HepG2 (cell line): Measurements from ENCODE around the gene CCDC157. TPM values are rescaled to one million over a fixed set of nuclear protein-coding genes. Genes with fewer than 3 reads are reported as not detected.

Experiments used
- ATAC-seq: fragments of 200-7000 bp; cut with Tn5 transposase; 3 replicates; pipeline ENCODE4 v1.9.1; 2020; ENCODE audit warnings: mild to moderate bottlenecking, moderate library complexity
- BruUV-seq: library from RNA; stranded (reverse); fragments of 400-500 nt; replicated peaks from 2 replicates; lab custom pipeline; 2021; lab: Mats Ljungman, UMichigan
- CTCF ChIA-PET: fragments of 300-600 bp; formaldehyde crosslinking; extraction: SDS; loops from one replicate; lab custom pipeline; 2021; ENCODE audit warnings: low total read pairs, inconsistent platforms, low intra/inter-chr PET ratio; lab: Yijun Ruan, JAX
- POLR2A ChIA-PET: fragments of 350-600 bp; sonication (Branson Sonifier 250); formaldehyde crosslinking; loops from one replicate; lab custom pipeline; 2020; ENCODE audit warnings: antibody characterized with exemption, inconsistent platforms; lab: Yijun Ruan, JAX
- DNase-seq: peaks from one replicate; pipeline ENCODE4 v3.0.0-alpha.2; 2015; ENCODE audit warnings: low spot score
- FAIRE-seq: peaks from 3 replicates; lab custom pipeline; 2011; peaks lifted over from hg19 to GRCh38; lab: Jason Lieb, UNC
- H2AFZ ChIP-seq: one replicate; pipeline ENCODE4 v1.6.1; 2011; ENCODE audit warnings: low read length, inconsistent platforms
- H3K27ac ChIP-seq: fragments of 300-600 bp; 3 replicates; pipeline ENCODE4 v1.8.0; 2011; ENCODE audit warnings: mixed run types, mild to moderate bottlenecking, mixed read lengths, low read length, inconsistent platforms; ENCODE audit not compliant: insufficient read depth; ENCODE audit errors: extremely low read length
- H3K27me3 ChIP-seq, 2 experiments: fragments of 200-600 bp in 1 of 2; 2 replicates in 1 of 2; 3 replicates in 1 of 2; pipeline versions ENCODE4 v1.6.0 to v1.8.0; 2011; ENCODE audit warnings: low read length in 2 of 2, mild to moderate bottlenecking in 2 of 2, moderate library complexity in 2 of 2, inconsistent platforms in 1 of 2; ENCODE audit not compliant: insufficient read depth in 2 of 2, control insufficient read depth in 1 of 2
- H3K36me3 ChIP-seq, 2 experiments: fragments of 200-600 bp in 1 of 2; replicated peaks in 1 of 2; 2 replicates in 1 of 2; 3 replicates in 1 of 2; pipeline versions ENCODE4 v1.5.1 to v1.8.0; 2011; ENCODE audit warnings: low read length in 2 of 2, inconsistent platforms in 1 of 2; ENCODE audit not compliant: insufficient read depth in 2 of 2, control insufficient read depth in 1 of 2
- H3K4me1 ChIP-seq: 2 replicates; pipeline ENCODE4 v1.5.1; 2012; ENCODE audit warnings: low read length, inconsistent platforms; ENCODE audit not compliant: insufficient read depth
- H3K4me2 ChIP-seq: 2 replicates; pipeline ENCODE4 v1.6.0; 2011; ENCODE audit warnings: low read depth, low read length, inconsistent platforms
- H3K4me3 ChIP-seq, 3 experiments: fragments of 200-600 bp in 1 of 3; sonication (generic), shearing (Covaris generic) in 1 of 3; replicated peaks in 1 of 3; 2 replicates each; pipeline ENCODE4 v1.5.1; 2011 to 2016; ENCODE audit warnings: low read length in 3 of 3, inconsistent platforms in 2 of 3, low read depth in 2 of 3, mild to moderate bottlenecking in 2 of 3, control low read depth in 1 of 3, mixed read lengths in 1 of 3; ENCODE audit not compliant: insufficient read depth in 1 of 3
- H3K79me2 ChIP-seq: one replicate; pipeline ENCODE4 v1.6.1; 2011; ENCODE audit warnings: low read length, inconsistent platforms; ENCODE audit not compliant: insufficient read depth
- H3K9ac ChIP-seq: 2 replicates; pipeline ENCODE4 v1.6.0; 2011; ENCODE audit warnings: mild to moderate bottlenecking, low read depth, low read length, inconsistent platforms; ENCODE audit not compliant: insufficient read depth
- H3K9me3 ChIP-seq: 2 replicates; pipeline ENCODE4 v1.5.1; 2012; ENCODE audit warnings: mild to moderate bottlenecking, low read length
- H4K20me1 ChIP-seq: 2 replicates; pipeline ENCODE4 v1.6.0; 2011; ENCODE audit warnings: inconsistent platforms, mild to moderate bottlenecking, low read length, moderate library complexity; ENCODE audit not compliant: insufficient read depth
- AGO2 ChIP-seq: fragments of 200-400 bp; formaldehyde crosslinking; optimal IDR thresholded peaks from 2 replicates; pipeline ENCODE3; 2017; ENCODE audit warnings: mild to moderate bottlenecking, low read depth, low read length, moderate library complexity
- ASH2L ChIP-seq: fragments of 300-600, 200-600 bp; sonication (generic); IDR thresholded peaks from 2 replicates; pipeline ENCODE4 v1.7.0; 2017; ENCODE audit warnings: low read depth, mild to moderate bottlenecking, moderate library complexity, mixed read lengths, low read length; ENCODE audit not compliant: insufficient read length
- ATF7 ChIP-seq, 2 experiments: fragments of 450-650 bp in 1 of 2; sonication (generic) in 1 of 2; formaldehyde crosslinking in 1 of 2; IDR thresholded peaks; 2 replicates each; pipeline versions ENCODE4 v1.4.0 to v1.6.1; 2016 to 2020; ENCODE audit warnings: antibody characterized with exemption in 1 of 2, mild to moderate bottlenecking in 1 of 2, missing genetic modification reagents in 1 of 2
- BCL6 ChIP-seq: IDR thresholded peaks from 2 replicates; pipeline ENCODE4 v1.6.1; 2016; ENCODE audit warnings: missing genetic modification reagents, missing compliant biosample characterization
- GRHL1 ChIP-seq: sonication (generic); formaldehyde crosslinking; conservative IDR thresholded peaks from 2 replicates; pipeline ENCODE4 v1.8.0; 2022; ENCODE audit warnings: missing genetic modification reagents
- HBP1 ChIP-seq: IDR thresholded peaks from 2 replicates; pipeline ENCODE4 v1.6.1; 2016; ENCODE audit warnings: low read depth, control low read depth
- TCF7 ChIP-seq: sonication (generic); IDR thresholded peaks from 2 replicates; pipeline ENCODE4 v1.6.1; 2016; ENCODE audit warnings: antibody characterized with exemption, low read depth
- ZNF414 ChIP-seq: sonication (generic); formaldehyde crosslinking; IDR thresholded peaks from 2 replicates; pipeline ENCODE4 v1.5.0; 2020; ENCODE audit warnings: missing genetic modification reagents
- ZNF501 ChIP-seq: sonication (generic); formaldehyde crosslinking; IDR thresholded peaks from 2 replicates; pipeline ENCODE4 v1.5.1; 2020; ENCODE audit warnings: mild to moderate bottlenecking, moderate library complexity, missing genetic modification reagents
- ZNF562 ChIP-seq: sonication (generic); formaldehyde crosslinking; IDR thresholded peaks from 2 replicates; pipeline ENCODE4 v1.8.0; 2022; ENCODE audit warnings: missing genetic modification reagents, borderline replicate concordance
- ZNF629 ChIP-seq: sonication (generic); formaldehyde crosslinking; conservative IDR thresholded peaks from 2 replicates; pipeline ENCODE4 v1.5.0; 2020; ENCODE audit warnings: missing genetic modification reagents
- ZNF737 ChIP-seq: sonication (generic); formaldehyde crosslinking; IDR thresholded peaks from 2 replicates; pipeline ENCODE4 v1.5.0; 2020; ENCODE audit warnings: missing genetic modification reagents, mild to moderate bottlenecking, borderline replicate concordance
- WGBS: methylation state at CpG from one replicate; pipeline ENCODE4 v1.1.6; 2017; ENCODE audit warnings: low lambda C conversion rate; 5-methylcytosine and 5-hydroxymethylcytosine counted together
- in situ Hi-C: cut with HindIII; loops from 2 replicates; pipeline ENCODE4 v1.10.0; 2017; ENCODE audit warnings: low pct_unique_long_range_greater_than_20kb; ENCODE audit not compliant: extremely low pct_ligation_motif_present
- intact Hi-C: fragments of 100-400 bp; cut with micrococcal nuclease; formaldehyde crosslinking; loops from one replicate; pipeline ENCODE4 v1.10.0; 2022; ENCODE audit not compliant: unreplicated experiment
- polyA plus RNA-seq, 8 experiments: library from polyadenylated mRNA; depleted of rRNA in 3 of 8; stranded (reverse) in 7 of 8; unstranded in 1 of 8; fragments of >200 nt; fragmentation: Illumina TruSeq in 4 of 8; extraction: Trizol in 4 of 8; gene quantifications; 2 replicates each; pipeline versions ENCODE4 v1.2.1 to v1.2.3, GENCODE V29; 2011 to 2016; ENCODE audit warnings: low read depth in 4 of 8, missing spikeins in 1 of 8, mixed read lengths in 1 of 8; ENCODE audit not compliant: insufficient read depth in 1 of 8
- total RNA-seq, 5 experiments: library from RNA; depleted of rRNA; stranded (reverse); fragments of >200 nt; fragmentation: Illumina TruSeq; extraction: Trizol; gene quantifications; 2 replicates each; pipeline ENCODE4 v1.2.3, GENCODE V29; 2016; ENCODE audit warnings: low read depth in 1 of 5

CCDC157 gene
- total and polyA plus RNA-seq, 2 of the 13 experiments (the other 11 are each of a cell fraction or from before 2014, with no cell fraction given) = 1.4 to 1.6 TPM

- ChIA-PET CTCF (no interaction called here), POLR2A (interaction anchor here (0.7 to 1.8 kb wide), 2 partner anchors 17 to 68 kb away, joined by 3 to 9 read pairs; partner anchors contain the start of genes CCDC157 and SF3A1)
- no peaks in the 10 kb centered on the region for H3K36me3 ChIP-seq
- no peak overlapping the region for H2AFZ ChIP-seq
- H3K27me3 ChIP-seq = no peaks in the 10 kb centered on the region
- H3K9me3 ChIP-seq = no peaks in the 10 kb centered on the region
- H3K4me3 ChIP-seq = no peak overlapping the region
- no peak for FAIRE-seq
- no peaks in the 10 kb centered on the region for H3K79me2 ChIP-seq
- 73% methylated on average over 9 of the region's 33 CpGs for WGBS
- no peak overlapping the region for H3K27ac ChIP-seq
- H3K4me2 ChIP-seq = no peak overlapping the region
- in situ Hi-C loops = no loop called here
- intact Hi-C loops = no loop called here
- no peaks in the 10 kb centered on the region for H4K20me1 ChIP-seq
- no peak for DNase-seq
- no TSS peak for BruUV-seq
- H3K9ac ChIP-seq = no peak overlapping the region
- ATAC-seq = peak; percentile 6
- no peaks in the 10 kb centered on the region for H3K4me1 ChIP-seq
- TF ChIP-seq AGO2 = peak; percentile 61
- TF ChIP-seq ASH2L = no peak
Observed at GRCh38 chr22:30373331-30374325, 16.8 kb downstream of the CCDC157 start.

- no TSS peak for BruUV-seq
- DNase-seq = no peak
- Histone ChIP-seq H3K27ac (no peak overlapping the region), H3K79me2 (no peaks in the 10 kb centered on the region), H4K20me1 (no peaks in the 10 kb centered on the region), H3K4me2 (no peak overlapping the region), H3K4me1 (no peaks in the 10 kb centered on the region), H3K36me3 (no peaks in the 10 kb centered on the region; a peak in 1 of 5 replicates), H2AFZ (no peak overlapping the region), H3K9me3 (no peaks in the 10 kb centered on the region), H3K27me3 (no peaks in the 10 kb centered on the region), H3K4me3 (no peak overlapping the region), H3K9ac (no peak overlapping the region)
- intact Hi-C loops = no loop called here
- no peak for ATAC-seq
- WGBS = 76% methylated on average over 6 of the region's 13 CpGs
- no peak for FAIRE-seq
- ChIA-PET CTCF (no interaction called here), POLR2A (interaction anchor here (1.8 kb wide), 1 partner anchor 19 kb away, joined by 9 read pairs; the partner anchor contains the start of genes CCDC157 and SF3A1)
- in situ Hi-C loops = loop anchor here (25.0 kb wide), 1 partner anchor 263 kb away; no protein-coding TSS in a partner anchor
- TF ChIP-seq GRHL1 = no peak
- TF ChIP-seq ZNF501 = no peak
- TF ChIP-seq ZNF414 (CRISPR knock-in tag) = no peak
- no peak for TF ChIP-seq HBP1 (CRISPR knock-in tag)
- TF ChIP-seq ATF7 (IDR thresholded peaks at IDR 0.05) = no peak
- no peak for TF ChIP-seq ATF7 (CRISPR knock-in tag; IDR thresholded peaks at IDR 0.05)
- no peak for TF ChIP-seq ZNF629 (CRISPR knock-in tag)
- TF ChIP-seq ZNF737 (CRISPR knock-in tag) = no peak
- TF ChIP-seq TCF7 = no peak
- no peak for TF ChIP-seq ZNF562 (CRISPR knock-in tag)
- TF ChIP-seq BCL6 (CRISPR knock-in tag) = no peak
Observed at GRCh38 chr22:30375312-30375849, 18.6 kb downstream of the CCDC157 start.
